ENCODE data around the gene CEACAM16. TPM values are rescaled to one million over a fixed set of nuclear protein-coding genes. Genes with fewer than 3 reads are reported as not detected.
"Not testable (repeated sequence)": the region's sequence is repeated elsewhere in the genome, so short reads cannot be mapped to it uniquely, and the experiment has no call there.

The CEACAM16 gene
- total RNA-seq, 1 experiment from 2014 or later: not detected

GRCh38 chr19:44700547-44700946 is 1.6 kb downstream of the CEACAM16 start:
- no peak for DNase-seq (ENCODE audit: low spot score)
- in situ Hi-C loops (cut with HindIII; ENCODE audit: low sequenced_read_pairs): loop anchor here (25.0 kb wide), 1 partner anchor 137 kb away; the partner anchor contains the start of gene NECTIN2

GRCh38 chr19:44701228-44701627 is 2.3 kb downstream of the CEACAM16 start:
- no peak for DNase-seq (ENCODE audit: low spot score)
- in situ Hi-C loops (cut with HindIII; ENCODE audit: low sequenced_read_pairs): loop anchor here (25.0 kb wide), 1 partner anchor 136 kb away; the partner anchor contains the start of gene NECTIN2

- in situ Hi-C loops (cut with HindIII; ENCODE audit: low sequenced_read_pairs): loop anchor here (25.0 kb wide), 1 partner anchor 135 kb away; the partner anchor contains the start of gene NECTIN2
- no peak for DNase-seq (ENCODE audit: low spot score)
Observed at GRCh38 chr19:44702551-44703176, 3.7 kb downstream of the CEACAM16 start.

GRCh38 chr19:44703336-44704078 is 4.6 kb downstream of the CEACAM16 start:
- in situ Hi-C loops (cut with HindIII; ENCODE audit: low sequenced_read_pairs): loop anchor here (25.0 kb wide), 1 partner anchor 134 kb away; the partner anchor contains the start of gene NECTIN2
- no peak for DNase-seq (ENCODE audit: low spot score)

- in situ Hi-C loops (cut with HindIII; ENCODE audit: low sequenced_read_pairs): loop anchor here (25.0 kb wide), 1 partner anchor 132 kb away; the partner anchor contains the start of gene NECTIN2
- DNase-seq (ENCODE audit: low spot score): no peak
Observed at GRCh38 chr19:44704982-44705381, 6.0 kb downstream of the CEACAM16 start.

- in situ Hi-C loops (cut with HindIII; ENCODE audit: low sequenced_read_pairs): loop anchor here (25.0 kb wide), 1 partner anchor 132 kb away; the partner anchor contains the start of gene NECTIN2
- no peak for DNase-seq (ENCODE audit: low spot score)
Observed at GRCh38 chr19:44705502-44706010, 6.6 kb downstream of the CEACAM16 start.

- in situ Hi-C loops (cut with HindIII; ENCODE audit: low sequenced_read_pairs): loop anchor here (25.0 kb wide), 1 partner anchor 131 kb away; the partner anchor contains the start of gene NECTIN2
- DNase-seq (ENCODE audit: low spot score): no peak
Observed at GRCh38 chr19:44706506-44707236, 7.7 kb downstream of the CEACAM16 start.

- in situ Hi-C loops (cut with HindIII; ENCODE audit: low sequenced_read_pairs): loop anchor here (25.0 kb wide), 1 partner anchor 130 kb away; the partner anchor contains the start of gene NECTIN2
- DNase-seq (ENCODE audit: low spot score): no peak
Observed at GRCh38 chr19:44707794-44708193, 8.8 kb downstream of the CEACAM16 start.

- no peak for DNase-seq (ENCODE audit: low spot score)
- in situ Hi-C loops (cut with HindIII; ENCODE audit: low sequenced_read_pairs): loop anchor here (25.0 kb wide), 1 partner anchor 128 kb away; the partner anchor contains the start of gene NECTIN2
Observed at GRCh38 chr19:44708940-44709339, 10.0 kb downstream of the CEACAM16 start.

GRCh38 chr19:44709434-44710266 is 10.7 kb downstream of the CEACAM16 start:
- in situ Hi-C loops (cut with HindIII; ENCODE audit: low sequenced_read_pairs): loop anchor here (25.0 kb wide), 1 partner anchor 128 kb away; the partner anchor contains the start of gene NECTIN2

GRCh38 chr19:44710483-44710882 is 11.5 kb downstream of the CEACAM16 start:
- in situ Hi-C loops (cut with HindIII; ENCODE audit: low sequenced_read_pairs): loop anchor here (25.0 kb wide), 1 partner anchor 127 kb away; the partner anchor contains the start of gene NECTIN2
- DNase-seq (ENCODE audit: low spot score): no peak

More at GRCh38 chr19:44709434-44710266, 10.7 kb downstream of the CEACAM16 start:
- DNase-seq (ENCODE audit: low spot score): not testable (repeated sequence)

- in situ Hi-C loops (cut with HindIII; ENCODE audit: low sequenced_read_pairs): loop anchor here (25.0 kb wide), 1 partner anchor 124 kb away; the partner anchor contains the start of gene NECTIN2
- peak; percentile 5 for DNase-seq (ENCODE audit: low spot score)
Observed at GRCh38 chr19:44712864-44713515, 14.0 kb downstream of the CEACAM16 start.

GRCh38 chr19:44714597-44715169 is 15.7 kb downstream of the CEACAM16 start:
- no peak for DNase-seq (ENCODE audit: low spot score)
- in situ Hi-C loops (cut with HindIII; ENCODE audit: low sequenced_read_pairs): loop anchor here (25.0 kb wide), 1 partner anchor 123 kb away; the partner anchor contains the start of gene NECTIN2

GRCh38 chr19:44717603-44718002 is 18.7 kb downstream of the CEACAM16 start:
- no peak for DNase-seq (ENCODE audit: low spot score)
- in situ Hi-C loops (cut with HindIII; ENCODE audit: low sequenced_read_pairs): loop anchor here (25.0 kb wide), 1 partner anchor 120 kb away; the partner anchor contains the start of gene NECTIN2

GRCh38 chr19:44718441-44719261 is 19.7 kb downstream of the CEACAM16 start:
- peak; percentile 35 for DNase-seq (ENCODE audit: low spot score)
- in situ Hi-C loops (cut with HindIII; ENCODE audit: low sequenced_read_pairs): loop anchor here (25.0 kb wide), 1 partner anchor 119 kb away; the partner anchor contains the start of gene NECTIN2

GRCh38 chr19:44719262-44719701 is 20.3 kb downstream of the CEACAM16 start:
- in situ Hi-C loops (cut with HindIII; ENCODE audit: low sequenced_read_pairs): loop anchor here (25.0 kb wide), 1 partner anchor 118 kb away; the partner anchor contains the start of gene NECTIN2
- no peak for DNase-seq (ENCODE audit: low spot score)
